ENCODE results near the gene HTR3E. TPM values are rescaled to one million over a fixed set of nuclear protein-coding genes. Genes with fewer than 3 reads are reported as not detected.

HTR3E gene
- total RNA-seq, 6 experiments from 2014 or later, result not detected

DNA sequence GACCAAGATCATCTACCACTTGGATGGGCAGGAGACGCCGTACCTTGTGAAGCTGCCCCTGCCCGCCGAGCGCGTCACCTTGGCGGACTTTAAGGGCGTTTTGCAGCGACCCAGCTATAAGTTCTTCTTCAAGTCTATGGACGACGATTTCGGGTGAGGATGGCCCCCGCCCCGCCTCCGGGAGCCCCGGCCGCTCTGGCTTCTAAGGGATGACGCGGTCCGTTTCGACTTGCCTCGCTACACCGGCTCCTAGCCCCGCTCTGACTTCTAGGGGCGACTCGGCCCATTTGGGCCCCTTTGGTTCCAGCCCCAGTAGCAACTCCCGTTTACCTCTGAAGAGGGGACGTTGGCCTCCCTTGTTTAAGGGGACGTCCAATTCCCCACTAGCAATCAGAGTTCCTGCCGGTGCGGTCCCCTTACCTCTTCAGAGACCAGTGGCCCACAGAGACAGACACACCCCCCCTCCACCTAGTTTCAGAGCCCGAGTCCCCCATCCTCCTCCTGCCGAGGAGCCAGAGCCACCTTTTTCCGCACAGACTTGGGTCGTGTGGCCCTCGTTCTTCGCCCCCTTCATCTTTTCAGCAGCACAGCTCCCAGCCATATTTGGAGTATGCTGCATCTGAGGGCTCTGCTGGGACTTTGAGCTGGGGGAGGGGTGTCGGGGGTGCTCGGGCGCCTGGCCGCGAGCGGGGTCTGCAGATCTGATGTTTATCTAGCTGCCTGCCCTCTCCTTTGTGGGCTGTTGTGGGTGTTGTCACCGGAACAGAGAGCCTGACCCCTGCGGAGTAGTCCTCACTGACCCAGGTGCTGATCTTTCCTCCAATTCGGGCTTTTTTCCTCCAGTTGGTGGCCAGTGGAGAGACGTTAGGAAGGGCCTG lies 59.0 kb downstream of the HTR3E start:
- H3K27me3 Mint-ChIP-seq (ENCODE audit: insufficient read depth), result no peaks in the 10 kb centered on the region; the same call in 1 of the 2 replicates
- peak overlapping the region; percentile 91 for H3K4me3 Mint-ChIP-seq
- DNase-seq, result peak; percentile 5
- H3K4me1 Mint-ChIP-seq (ENCODE audit: low read depth), result peaks cover 43% of the 10 kb centered on the region
- peaks cover 12% of the 10 kb centered on the region for H3K36me3 Mint-ChIP-seq (ENCODE audit: low read depth)
- H3K27ac Mint-ChIP-seq, result peak overlapping the region; percentile 82
- TF ChIP-seq, protein P1, sequence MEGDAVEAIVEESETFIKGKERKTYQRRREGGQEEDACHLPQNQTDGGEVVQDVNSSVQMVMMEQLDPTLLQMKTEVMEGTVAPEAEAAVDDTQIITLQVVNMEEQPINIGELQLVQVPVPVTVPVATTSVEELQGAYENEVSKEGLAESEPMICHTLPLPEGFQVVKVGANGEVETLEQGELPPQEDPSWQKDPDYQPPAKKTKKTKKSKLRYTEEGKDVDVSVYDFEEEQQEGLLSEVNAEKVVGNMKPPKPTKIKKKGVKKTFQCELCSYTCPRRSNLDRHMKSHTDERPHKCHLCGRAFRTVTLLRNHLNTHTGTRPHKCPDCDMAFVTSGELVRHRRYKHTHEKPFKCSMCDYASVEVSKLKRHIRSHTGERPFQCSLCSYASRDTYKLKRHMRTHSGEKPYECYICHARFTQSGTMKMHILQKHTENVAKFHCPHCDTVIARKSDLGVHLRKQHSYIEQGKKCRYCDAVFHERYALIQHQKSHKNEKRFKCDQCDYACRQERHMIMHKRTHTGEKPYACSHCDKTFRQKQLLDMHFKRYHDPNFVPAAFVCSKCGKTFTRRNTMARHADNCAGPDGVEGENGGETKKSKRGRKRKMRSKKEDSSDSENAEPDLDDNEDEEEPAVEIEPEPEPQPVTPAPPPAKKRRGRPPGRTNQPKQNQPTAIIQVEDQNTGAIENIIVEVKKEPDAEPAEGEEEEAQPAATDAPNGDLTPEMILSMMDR (IDR thresholded peaks at IDR 0.05), result no peak
- H3K9me3 Mint-ChIP-seq, result no peaks in the 10 kb centered on the region

DNA sequence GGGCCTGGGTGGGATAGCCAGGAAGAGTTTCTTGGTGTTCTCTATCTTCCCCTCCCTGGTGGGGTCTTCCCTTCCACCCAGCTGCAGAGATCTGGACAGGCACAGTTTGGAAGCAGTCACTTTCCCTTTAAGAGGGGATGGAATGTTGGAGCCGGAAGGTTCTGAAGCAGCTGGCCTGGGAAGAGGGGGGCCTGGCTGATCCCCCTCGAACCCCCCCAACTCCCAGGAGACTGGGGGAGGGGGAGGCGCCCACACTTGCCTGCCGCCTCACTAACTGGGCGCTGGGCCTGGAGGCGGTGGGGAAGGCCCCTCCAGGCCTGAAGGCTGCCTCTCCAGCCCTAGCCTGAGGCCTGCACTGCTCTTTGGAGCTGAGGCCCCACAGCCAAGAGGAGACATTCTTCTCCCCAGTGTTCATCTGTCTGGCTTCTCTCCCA lies 59.7 kb downstream of the HTR3E start:
- Mint-ChIP-seq H3K4me1 (ENCODE audit: low read depth) (peaks cover 50% of the 10 kb centered on the region), H3K27me3 (ENCODE audit: insufficient read depth) (no peaks in the 10 kb centered on the region; the same call in 1 of the 2 replicates), H3K9me3 (no peaks in the 10 kb centered on the region), H3K4me3 (peak overlapping the region; percentile 91), H3K36me3 (ENCODE audit: low read depth) (peaks cover 15% of the 10 kb centered on the region), H3K27ac (peak overlapping the region; percentile 82)
- TF ChIP-seq, protein P1 (IDR thresholded peaks at IDR 0.05), result no peak
- DNase-seq, result peak; percentile 6

Other genes starting within 250 kb of the HTR3E start
- 10 to 100 TPM; 64.7 to 82.5 (median 81.4) TPM for gene PARL, start 212.2 kb upstream of the HTR3E start, total RNA-seq (2021; fragmentation: NEBNext Ultra II Directional; extraction: Animal tissue kit (Norgen Biotek cat#: 25700))
- 10 to 100 TPM; 16.6 to 19.6 (median 17.4) TPM for gene ABCC5, start 79.2 kb upstream of the HTR3E start, total RNA-seq (2021; fragmentation: NEBNext Ultra II Directional; extraction: Animal tissue kit (Norgen Biotek cat#: 25700))
- not detected for gene HTR3D, start 65.3 kb upstream of the HTR3E start, total RNA-seq (2021; fragmentation: NEBNext Ultra II Directional; extraction: Animal tissue kit (Norgen Biotek cat#: 25700))
- not detected for gene HTR3C, start 44.0 kb upstream of the HTR3E start, total RNA-seq (2021; fragmentation: NEBNext Ultra II Directional; extraction: Animal tissue kit (Norgen Biotek cat#: 25700))
- 10 to 100 TPM; 27.5 to 33.1 (median 31.4) TPM for gene EIF2B5, start 38.3 kb downstream of the HTR3E start, total RNA-seq (2021; fragmentation: NEBNext Ultra II Directional; extraction: Animal tissue kit (Norgen Biotek cat#: 25700))
- 10 to 100 TPM; 59.2 to 73.5 (median 64.9) TPM for gene DVL3, start 58.3 kb downstream of the HTR3E start, total RNA-seq (2021; fragmentation: NEBNext Ultra II Directional; extraction: Animal tissue kit (Norgen Biotek cat#: 25700))
- gene AP2M1, start 77.8 kb downstream of the HTR3E start, total RNA-seq (2021; fragmentation: NEBNext Ultra II Directional; extraction: Animal tissue kit (Norgen Biotek cat#: 25700)), result 100 to 1,000 TPM; 796 to 849 (median 832) TPM
- 10 to 100 TPM; 53.3 to 70.9 (median 63.4) TPM for gene ABCF3, start 89.1 kb downstream of the HTR3E start, total RNA-seq (2021; fragmentation: NEBNext Ultra II Directional; extraction: Animal tissue kit (Norgen Biotek cat#: 25700))
- gene VWA5B2, start 132.5 kb downstream of the HTR3E start, total RNA-seq (2021; fragmentation: NEBNext Ultra II Directional; extraction: Animal tissue kit (Norgen Biotek cat#: 25700)), result not detected
- gene ALG3, start 151.9 kb downstream of the HTR3E start, total RNA-seq (2021; fragmentation: NEBNext Ultra II Directional; extraction: Animal tissue kit (Norgen Biotek cat#: 25700)), result 10 to 100 TPM; 60.0 to 75.3 (median 69.5) TPM
- 1 to 10 TPM; 3.3 to 4.8 (median 3.7) TPM for gene EEF1AKMT4, start 152.6 kb downstream of the HTR3E start, total RNA-seq (2021; fragmentation: NEBNext Ultra II Directional; extraction: Animal tissue kit (Norgen Biotek cat#: 25700))
- gene CAMK2N2, start 164.5 kb downstream of the HTR3E start, total RNA-seq (2021; fragmentation: NEBNext Ultra II Directional; extraction: Animal tissue kit (Norgen Biotek cat#: 25700)), result 1 to 10 TPM; 2.7 to 6.0 (median 3.4) TPM
- gene ECE2, start 179.0 kb downstream of the HTR3E start, total RNA-seq (2021; fragmentation: NEBNext Ultra II Directional; extraction: Animal tissue kit (Norgen Biotek cat#: 25700)), result not detected
- gene PSMD2, start 202.2 kb downstream of the HTR3E start, total RNA-seq (2021; fragmentation: NEBNext Ultra II Directional; extraction: Animal tissue kit (Norgen Biotek cat#: 25700)), result 100 to 1,000 TPM; 620 to 777 (median 730) TPM
- 100 to 1,000 TPM; 522 to 605 (median 559) TPM for gene EIF4G1, start 217.5 kb downstream of the HTR3E start, total RNA-seq (2021; fragmentation: NEBNext Ultra II Directional; extraction: Animal tissue kit (Norgen Biotek cat#: 25700))
- gene FAM131A, start 240.5 kb downstream of the HTR3E start, total RNA-seq (2021; fragmentation: NEBNext Ultra II Directional; extraction: Animal tissue kit (Norgen Biotek cat#: 25700)), result 10 to 100 TPM; 11.2 to 13.6 (median 11.9) TPM